ENCODE data around the gene AGR3.

The AGR3 gene

GRCh38 chr7:16881844-16882243 lies at the start of gene AGR3:
Gene AGR3 (minus strand): TSS chr7:16881983. CDS start chr7:16878618, 3,365 bp downstream.
- no peak for DNase-seq

GRCh38 chr7:16930946-16931345 lies 49.2 kb upstream of the AGR3 start:
- no peak for DNase-seq

GRCh38 chr7:16929146-16929762 lies 47.5 kb upstream of the AGR3 start:
- no peak for DNase-seq

GRCh38 chr7:16926861-16927260 lies 45.1 kb upstream of the AGR3 start:
- DNase-seq: no peak

- DNase-seq: peak in 4 of 51 donors; percentile 2 to 5 (median 4)
Observed at GRCh38 chr7:16926283-16926682, 44.5 kb upstream of the AGR3 start.

- DNase-seq: no peak
Observed at GRCh38 chr7:16925609-16926008, 43.8 kb upstream of the AGR3 start.

- no peak for DNase-seq
Observed at GRCh38 chr7:16923019-16923418, 41.2 kb upstream of the AGR3 start.

- DNase-seq: no peak
Observed at GRCh38 chr7:16921644-16922257, 40.0 kb upstream of the AGR3 start.

- no peak for DNase-seq
Observed at GRCh38 chr7:16921151-16921550, 39.4 kb upstream of the AGR3 start.

- no peak for DNase-seq
Observed at GRCh38 chr7:16919440-16919839, 37.7 kb upstream of the AGR3 start.

- DNase-seq: peak in 6 of 51 donors; percentile 1 to 40 (median 14)
Observed at GRCh38 chr7:16918288-16918895, 36.6 kb upstream of the AGR3 start.

GRCh38 chr7:16916738-16917137 lies 35.0 kb upstream of the AGR3 start:
- DNase-seq: no peak

- DNase-seq: no peak
Observed at GRCh38 chr7:16916105-16916639, 34.4 kb upstream of the AGR3 start.

GRCh38 chr7:16915405-16915804 lies 33.6 kb upstream of the AGR3 start:
- no peak for DNase-seq

- no peak for DNase-seq
Observed at GRCh38 chr7:16914771-16915170, 33.0 kb upstream of the AGR3 start.

- DNase-seq: no peak
Observed at GRCh38 chr7:16913643-16914042, 31.9 kb upstream of the AGR3 start.

GRCh38 chr7:16912540-16912939 lies 30.8 kb upstream of the AGR3 start:
- no peak for DNase-seq

GRCh38 chr7:16908561-16908960 lies 26.8 kb upstream of the AGR3 start:
- DNase-seq: no peak

GRCh38 chr7:16905300-16906044 lies 23.7 kb upstream of the AGR3 start:
- no peak for DNase-seq

- no peak for DNase-seq
Observed at GRCh38 chr7:16904076-16904475, 22.3 kb upstream of the AGR3 start.

- no peak for DNase-seq
Observed at GRCh38 chr7:16900209-16900768, 18.5 kb upstream of the AGR3 start.
